ENCODE data around the gene SCYL2.

SCYL2 gene

GRCh38 chr12:100372853-100373640, 106.1 kb downstream of the SCYL2 start:
- DNase-seq (ENCODE audit: low read depth, low spot score): no peak

GRCh38 chr12:100375038-100375735, 108.2 kb downstream of the SCYL2 start:
- no peak for DNase-seq (ENCODE audit: low read depth, low spot score)

GRCh38 chr12:100376161-100376560, 109.2 kb downstream of the SCYL2 start:
- DNase-seq (ENCODE audit: low read depth, low spot score): no peak

GRCh38 chr12:100381379-100381778, 114.4 kb downstream of the SCYL2 start:
- DNase-seq (ENCODE audit: low read depth, low spot score): no peak

GRCh38 chr12:100382338-100382737, 115.4 kb downstream of the SCYL2 start:
- no peak for DNase-seq (ENCODE audit: low read depth, low spot score)

- DNase-seq (ENCODE audit: low read depth, low spot score): no peak
These were observed 116.9 kb downstream of the SCYL2 start for GRCh38 chr12:100383586-100384558.

GRCh38 chr12:100384559-100384935, 117.6 kb downstream of the SCYL2 start:
- no peak for DNase-seq (ENCODE audit: low read depth, low spot score)

- no peak for DNase-seq (ENCODE audit: low read depth, low spot score)
These were observed 121.4 kb downstream of the SCYL2 start for GRCh38 chr12:100388382-100388781.
